Measurements from ENCODE around the gene MED12L. TPM values are rescaled to one million over a fixed set of nuclear protein-coding genes. Genes with fewer than 3 reads are reported as not detected.

Gene MED12L
- total RNA-seq, 1 experiment from 2014 or later, result 6.4 TPM

- H3K79me2 ChIP-seq (ENCODE audit: insufficient read depth, low read length), result no peaks in the 10 kb centered on the region
- H3K4me3 ChIP-seq (replicated peaks in 1 of 2; ENCODE audit: low read depth in 1 of 2, low read length in 2 of 2), result no peak overlapping the region
- no peaks in the 10 kb centered on the region for H3K9me3 ChIP-seq (ENCODE audit: control insufficient read depth in 1 of 2, insufficient read depth in 1 of 2, low read depth in 1 of 2, low read length in 2 of 2)
- POLR2A ChIA-PET, result no interaction called here
- H3K27me3 ChIP-seq (ENCODE audit: insufficient read depth, low read length), result no peaks in the 10 kb centered on the region
- intact Hi-C loops (cut with micrococcal nuclease), result loop anchor here (5.0 kb wide), 2 partner anchors 144 to 369 kb away; no protein-coding TSS in a partner anchor
- DNase-seq (ENCODE audit: low read depth, low spot score) (no peak), ATAC-seq (no peak)
- no peak overlapping the region for H3K9ac ChIP-seq (ENCODE audit: low read length)
- RAD21 ChIA-PET (ENCODE audit: low non-redundant PET in 1 of 2, low total read pairs in 2 of 2, uncharacterized antibody in 2 of 2, unreplicated experiment in 2 of 2), result no interaction called here
- H3K9me2 ChIP-seq (ENCODE audit: insufficient read depth), result no peaks in the 10 kb centered on the region
- H4K20me1 ChIP-seq (ENCODE audit: insufficient read depth), result no peaks in the 10 kb centered on the region
- CTCF ChIA-PET, result interaction anchor here (1.0 kb wide), 1 partner anchor 146 kb away, joined by 3 read pairs; no protein-coding TSS in a partner anchor
- H3K4me2 ChIP-seq (ENCODE audit: low read length), result no peak overlapping the region
- no TSS peak for BruUV-seq (replicated peaks)
- H2AFZ ChIP-seq (ENCODE audit: low read depth, low read length, poor library complexity, severe bottlenecking), result no peak overlapping the region
- no peak for TF ChIP-seq ZBTB33 (IDR thresholded peaks at IDR 0.05; ENCODE audit: extremely low read depth, insufficient replicate concordance, low read length)
- TF ChIP-seq EGR1 (IDR thresholded peaks at IDR 0.05; ENCODE audit: low read depth), result no peak
- no peak for TF ChIP-seq POLR2AphosphoS5 (IDR thresholded peaks at IDR 0.05; ENCODE audit: low read depth, low read length)
- TF ChIP-seq CBX3 (IDR thresholded peaks at IDR 0.05; ENCODE audit: low read depth), result no peak
- TF ChIP-seq YY1 (IDR thresholded peaks at IDR 0.05; ENCODE audit: extremely low read depth, insufficient replicate concordance, low read depth, low read length), result no peak
- TF ChIP-seq REST (IDR thresholded peaks at IDR 0.05; ENCODE audit: low read depth), result no peak
- no peak for TF ChIP-seq JUND (IDR thresholded peaks at IDR 0.05)
- TF ChIP-seq TCF7L2 (IDR thresholded peaks at IDR 0.05; ENCODE audit: borderline replicate concordance, extremely low read depth, insufficient read depth, insufficient read length), result no peak
- TF ChIP-seq ELF1 (IDR thresholded peaks at IDR 0.05; ENCODE audit: borderline replicate concordance, low read depth), result no peak
- no peak overlapping the region for H3K27ac ChIP-seq (ENCODE audit: low read depth, low read length)
- H3K4me1 ChIP-seq (ENCODE audit: control insufficient read depth in 1 of 2, insufficient read depth in 2 of 2, low read length in 2 of 2), result no peaks in the 10 kb centered on the region
- H3K36me3 ChIP-seq (ENCODE audit: control insufficient read depth in 1 of 2, insufficient read depth in 2 of 2, low read length in 2 of 2), result no peaks in the 10 kb centered on the region
Observed at GRCh38 chr3:151293127-151293526, 207.7 kb downstream of the MED12L start.
